Measurements from ENCODE around the gene KANSL1. TPM values are rescaled to one million over a fixed set of nuclear protein-coding genes. Genes with fewer than 3 reads are reported as not detected.
"Not testable (repeated sequence)": the region's sequence is repeated elsewhere in the genome, so short reads cannot be mapped to it uniquely, and the experiment has no call there.

KANSL1 gene
- total and polyA plus RNA-seq, 2 donors (not counting 1 experiment from before 2014, with no cell fraction given) = 8.4 to 78.6 TPM

DNA sequence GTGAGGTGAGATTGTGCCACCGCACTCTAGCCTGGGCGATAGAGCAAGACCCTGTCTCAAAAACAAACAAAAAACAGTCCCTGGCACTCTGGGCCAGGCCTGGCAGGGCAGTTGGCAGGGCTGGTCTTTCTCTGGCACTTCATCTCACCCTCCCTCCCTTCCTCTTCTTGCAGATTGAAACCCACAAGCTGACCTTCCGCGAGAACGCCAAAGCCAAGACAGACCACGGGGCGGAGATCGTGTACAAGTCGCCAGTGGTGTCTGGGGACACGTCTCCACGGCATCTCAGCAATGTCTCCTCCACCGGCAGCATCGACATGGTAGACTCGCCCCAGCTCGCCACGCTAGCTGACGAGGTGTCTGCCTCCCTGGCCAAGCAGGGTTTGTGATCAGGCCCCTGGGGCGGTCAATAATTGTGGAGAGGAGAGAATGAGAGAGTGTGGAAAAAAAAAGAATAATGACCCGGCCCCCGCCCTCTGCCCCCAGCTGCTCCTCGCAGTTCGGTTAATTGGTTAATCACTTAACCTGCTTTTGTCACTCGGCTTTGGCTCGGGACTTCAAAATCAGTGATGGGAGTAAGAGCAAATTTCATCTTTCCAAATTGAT is 169.3 kb downstream of the KANSL1 start:
- Histone ChIP-seq H4K20me1 (ENCODE audit: control insufficient read depth, extremely low read depth, insufficient read depth, low read length) (peaks cover 1% of the 10 kb centered on the region), H3K9ac (ENCODE audit: insufficient read depth, low read length) (no peak overlapping the region), H3K36me3 (ENCODE audit: control insufficient read depth, insufficient read depth, low read length) (peaks cover 2% of the 10 kb centered on the region), H3K4me1 (ENCODE audit: control insufficient read depth, extremely low read depth, insufficient read depth, low read length) (no peaks in the 10 kb centered on the region), H3K4me3 (replicated peaks in 1 of 4; ENCODE audit: control extremely low read depth in 1 of 4, insufficient read depth in 1 of 4, low read depth in 3 of 4, low read length in 4 of 4) (no peak overlapping the region), H3K27ac (ENCODE audit: insufficient read depth, low read length) (no peak overlapping the region), H3K79me2 (ENCODE audit: control insufficient read depth, insufficient read depth, low read length) (no peaks in the 10 kb centered on the region), H3K27me3 (ENCODE audit: control insufficient read depth, insufficient read depth, low read length) (no peaks in the 10 kb centered on the region), H3K9me3 (ENCODE audit: control insufficient read depth, insufficient read depth, low read depth, low read length) (no peaks in the 10 kb centered on the region), H3K4me2 (ENCODE audit: extremely low read depth, insufficient read depth, low read length) (no peak overlapping the region), H2AFZ (ENCODE audit: low read length) (no peak overlapping the region)
- no peak for TF ChIP-seq EZH2 (IDR thresholded peaks at IDR 0.05; ENCODE audit: low read length, missing control alignments)
- TF ChIP-seq, protein P1, sequence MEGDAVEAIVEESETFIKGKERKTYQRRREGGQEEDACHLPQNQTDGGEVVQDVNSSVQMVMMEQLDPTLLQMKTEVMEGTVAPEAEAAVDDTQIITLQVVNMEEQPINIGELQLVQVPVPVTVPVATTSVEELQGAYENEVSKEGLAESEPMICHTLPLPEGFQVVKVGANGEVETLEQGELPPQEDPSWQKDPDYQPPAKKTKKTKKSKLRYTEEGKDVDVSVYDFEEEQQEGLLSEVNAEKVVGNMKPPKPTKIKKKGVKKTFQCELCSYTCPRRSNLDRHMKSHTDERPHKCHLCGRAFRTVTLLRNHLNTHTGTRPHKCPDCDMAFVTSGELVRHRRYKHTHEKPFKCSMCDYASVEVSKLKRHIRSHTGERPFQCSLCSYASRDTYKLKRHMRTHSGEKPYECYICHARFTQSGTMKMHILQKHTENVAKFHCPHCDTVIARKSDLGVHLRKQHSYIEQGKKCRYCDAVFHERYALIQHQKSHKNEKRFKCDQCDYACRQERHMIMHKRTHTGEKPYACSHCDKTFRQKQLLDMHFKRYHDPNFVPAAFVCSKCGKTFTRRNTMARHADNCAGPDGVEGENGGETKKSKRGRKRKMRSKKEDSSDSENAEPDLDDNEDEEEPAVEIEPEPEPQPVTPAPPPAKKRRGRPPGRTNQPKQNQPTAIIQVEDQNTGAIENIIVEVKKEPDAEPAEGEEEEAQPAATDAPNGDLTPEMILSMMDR (conservative IDR thresholded peaks at IDR 0.05 in 1 of 2, IDR thresholded peaks at IDR 0.05 in 1 of 2; ENCODE audit: low read depth in 1 of 2, low read length in 2 of 2) = no peak
- DNase-seq (ENCODE audit: low read depth in 2 of 2) = no peak

DNA sequence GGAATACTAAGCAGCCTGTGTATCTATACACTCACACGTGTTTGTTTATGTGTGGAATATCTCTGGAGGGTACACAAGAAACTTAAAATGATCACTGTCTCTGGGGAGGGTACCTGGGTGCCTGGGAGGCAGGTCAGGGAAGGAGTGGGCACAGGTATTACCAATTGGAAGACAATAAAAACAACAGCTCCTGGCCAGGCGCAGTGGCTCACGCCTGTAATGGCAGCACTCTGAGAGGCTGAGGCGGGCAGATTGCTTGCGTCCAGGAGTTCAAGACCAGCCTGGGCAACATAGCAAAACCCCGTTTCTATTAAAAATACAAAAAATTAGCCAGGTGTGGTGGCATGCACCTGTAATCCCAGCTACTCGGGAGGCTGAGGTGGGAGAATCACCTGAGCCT is 169.9 kb downstream of the KANSL1 start:
- H3K4me2 ChIP-seq (ENCODE audit: extremely low read depth, insufficient read depth, low read length); H3K9ac ChIP-seq (ENCODE audit: insufficient read depth, low read length); H3K36me3 ChIP-seq (ENCODE audit: control insufficient read depth, insufficient read depth, low read length); H3K79me2 ChIP-seq (ENCODE audit: control insufficient read depth, insufficient read depth, low read length); H2AFZ ChIP-seq (ENCODE audit: low read length); H3K4me1 ChIP-seq (ENCODE audit: control insufficient read depth, extremely low read depth, insufficient read depth, low read length); H3K27ac ChIP-seq (ENCODE audit: insufficient read depth, low read length); H3K27me3 ChIP-seq (ENCODE audit: control insufficient read depth, insufficient read depth, low read length); H4K20me1 ChIP-seq (ENCODE audit: control insufficient read depth, extremely low read depth, insufficient read depth, low read length); H3K4me3 ChIP-seq (replicated peaks in 1 of 4; ENCODE audit: control extremely low read depth in 1 of 4, insufficient read depth in 1 of 4, low read depth in 3 of 4, low read length in 4 of 4); DNase-seq (ENCODE audit: low read depth in 2 of 2); H3K9me3 ChIP-seq (ENCODE audit: control insufficient read depth, insufficient read depth, low read depth, low read length): not testable (repeated sequence)

DNA sequence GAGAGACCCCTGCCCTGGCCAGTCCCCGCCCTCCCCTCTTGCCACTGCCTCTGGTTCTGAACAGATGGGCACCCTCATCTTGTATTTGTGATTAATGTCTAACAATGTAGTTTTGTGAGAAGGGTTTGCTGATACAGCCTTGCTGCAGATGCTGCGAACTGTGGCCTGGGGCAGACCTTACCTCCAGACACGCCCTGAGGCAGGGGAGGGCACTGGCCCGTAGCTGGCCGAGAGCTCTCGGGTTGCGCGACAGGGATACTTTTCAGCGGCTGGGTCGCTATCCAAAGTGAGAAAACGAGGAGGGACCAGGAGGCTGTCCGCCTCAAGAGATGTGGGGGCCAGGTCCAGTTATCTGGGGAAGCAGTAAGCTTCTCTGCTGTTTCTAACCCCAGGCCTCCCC is 172.2 kb downstream of the KANSL1 start:
- Histone ChIP-seq H3K4me1 (ENCODE audit: control insufficient read depth, extremely low read depth, insufficient read depth, low read length) (no peaks in the 10 kb centered on the region), H3K79me2 (ENCODE audit: control insufficient read depth, insufficient read depth, low read length) (no peaks in the 10 kb centered on the region), H2AFZ (ENCODE audit: low read length) (no peak overlapping the region), H3K9me3 (ENCODE audit: control insufficient read depth, insufficient read depth, low read depth, low read length) (no peaks in the 10 kb centered on the region), H3K4me3 (replicated peaks in 1 of 4; ENCODE audit: control extremely low read depth in 1 of 4, insufficient read depth in 1 of 4, low read depth in 3 of 4, low read length in 4 of 4) (no peak overlapping the region), H4K20me1 (ENCODE audit: control insufficient read depth, extremely low read depth, insufficient read depth, low read length) (no peaks in the 10 kb centered on the region), H3K4me2 (ENCODE audit: extremely low read depth, insufficient read depth, low read length) (no peak overlapping the region), H3K27me3 (ENCODE audit: control insufficient read depth, insufficient read depth, low read length) (no peaks in the 10 kb centered on the region), H3K27ac (ENCODE audit: insufficient read depth, low read length) (no peak overlapping the region), H3K9ac (ENCODE audit: insufficient read depth, low read length) (no peak overlapping the region), H3K36me3 (ENCODE audit: control insufficient read depth, insufficient read depth, low read length) (no peaks in the 10 kb centered on the region)
- TF ChIP-seq, protein P1 (conservative IDR thresholded peaks at IDR 0.05 in 1 of 2, IDR thresholded peaks at IDR 0.05 in 1 of 2; ENCODE audit: low read depth in 1 of 2, low read length in 2 of 2) = no peak
- no peak for TF ChIP-seq EZH2 (IDR thresholded peaks at IDR 0.05; ENCODE audit: low read length, missing control alignments)
- DNase-seq (ENCODE audit: low read depth in 2 of 2) = no peak

Data from fibroblast of lung (primary cell).